ENCODE results near the gene TSSK2. TPM values are rescaled to one million over a fixed set of nuclear protein-coding genes. Genes with fewer than 3 reads are reported as not detected.

The TSSK2 gene
- total and polyA plus RNA-seq, 2 of the 8 experiments (the other 6 are each of a cell fraction or from before 2014, with no cell fraction given) = not detected

- Histone ChIP-seq H2AFZ (ENCODE audit: low read length) (no peak overlapping the region), H3K79me1 (ENCODE audit: low read depth, low read length) (no peaks in the 10 kb centered on the region), H3K23me2 (ENCODE audit: low read depth, low read length) (no peaks in the 10 kb centered on the region), H3K36me3 (ENCODE audit: control insufficient read depth in 2 of 4, insufficient read depth in 4 of 4, low read length in 3 of 4) (peaks cover 2 to 19% (median 5%) of the 10 kb centered on the region in 4 experiments; a peak in 5 of 8 replicates), H3K4me3 (ENCODE audit: extremely low read depth in 1 of 4, insufficient read depth in 2 of 4, low read depth in 3 of 4, low read length in 4 of 4) (no peak overlapping the region), H3K27ac (ENCODE audit: low read depth, low read length) (no peak overlapping the region), H3K9me3 (ENCODE audit: insufficient read depth in 2 of 2, low read depth in 1 of 2, low read length in 1 of 2) (no peaks in the 10 kb centered on the region), H3K18ac (ENCODE audit: extremely low read depth, low read length) (no peak overlapping the region), H4K91ac (replicated peaks; ENCODE audit: insufficient read length, low read length) (no peak overlapping the region), H2BK12ac (ENCODE audit: low read depth, low read length) (no peak overlapping the region), H3K56ac (replicated peaks; ENCODE audit: insufficient read length, low read depth, low read length) (no peak overlapping the region), H3K23ac (ENCODE audit: insufficient read length) (no peak overlapping the region), H3K27me3 (replicated peaks in 1 of 4; ENCODE audit: control insufficient read depth in 3 of 4, extremely low read depth in 1 of 4, insufficient read depth in 3 of 4, low read length in 3 of 4) (0 out of 7 replicates have a peak, but pooled peaks cover 0 to 2% (median under 1%) of the 10 kb centered on the region in 4 experiments), H3K4me2 (ENCODE audit: insufficient read depth in 1 of 2, low read depth in 2 of 2, low read length in 2 of 2) (no peak overlapping the region), H4K20me1 (replicated peaks in 1 of 2; ENCODE audit: control insufficient read depth in 1 of 2, insufficient read depth in 2 of 2, low read length in 2 of 2) (peaks cover 3 to 4% of the 10 kb centered on the region in 2 experiments), H2BK20ac (ENCODE audit: low read length) (no peak overlapping the region), H3K4me1 (replicated peaks in 1 of 4; ENCODE audit: control insufficient read depth in 3 of 4, insufficient read depth in 4 of 4, low read length in 3 of 4) (no peaks in the 10 kb centered on the region), H3K79me2 (ENCODE audit: control insufficient read depth in 1 of 2, insufficient read depth in 2 of 2, low read length in 2 of 2) (no peaks in the 10 kb centered on the region), H4K5ac (ENCODE audit: insufficient read length, low read depth, low read length) (no peak overlapping the region), H2BK120ac (replicated peaks; ENCODE audit: low read depth, low read length) (no peak overlapping the region), H3K9ac (replicated peaks in 1 of 4; ENCODE audit: extremely low read depth in 1 of 4, low read depth in 3 of 4, low read length in 3 of 4) (no peak overlapping the region; a peak in 1 of 7 replicates), H4K8ac (ENCODE audit: extremely low read depth, insufficient read depth, low read length) (peak overlapping the region; percentile 29; the same call in 1 of the 2 replicates), H2BK15ac (ENCODE audit: low read length) (no peak overlapping the region), H2AK5ac (ENCODE audit: low read depth, low read length) (no peak overlapping the region), H2BK5ac (ENCODE audit: low read depth, low read length) (peak overlapping the region; percentile 2; the same call in 1 of the 2 replicates), H3K4ac (replicated peaks; ENCODE audit: insufficient read length, low read depth, low read length) (no peak overlapping the region), H3K14ac (ENCODE audit: insufficient read length) (no peak overlapping the region)
- DNase-seq (ENCODE audit: low read depth in 1 of 2, low spot score in 2 of 2) (no peak), FAIRE-seq (no peak)
- TF ChIP-seq GTF2F1 (IDR thresholded peaks at IDR 0.05; ENCODE audit: borderline replicate concordance, low read depth, low read length) (no peak), RFX5 (IDR thresholded peaks at IDR 0.05; ENCODE audit: borderline replicate concordance, low read depth, low read length) (no peak), TCF12 (IDR thresholded peaks at IDR 0.05; ENCODE audit: low read depth, low read length) (no peak), NRF1 (IDR thresholded peaks at IDR 0.05; ENCODE audit: low read depth, low read length) (no peak), TEAD4 (IDR thresholded peaks at IDR 0.05; ENCODE audit: low read depth, low read length) (no peak), MAFK (IDR thresholded peaks at IDR 0.05; ENCODE audit: low read depth, low read length) (no peak), CEBPB (IDR thresholded peaks at IDR 0.05; ENCODE audit: low read depth, low read length) (no peak), JUND (IDR thresholded peaks at IDR 0.05; ENCODE audit: low read length) (no peak), EZH2 (IDR thresholded peaks at IDR 0.05; ENCODE audit: low read depth, low read length, severe bottlenecking) (no peak)
- TF ChIP-seq, protein P1, sequence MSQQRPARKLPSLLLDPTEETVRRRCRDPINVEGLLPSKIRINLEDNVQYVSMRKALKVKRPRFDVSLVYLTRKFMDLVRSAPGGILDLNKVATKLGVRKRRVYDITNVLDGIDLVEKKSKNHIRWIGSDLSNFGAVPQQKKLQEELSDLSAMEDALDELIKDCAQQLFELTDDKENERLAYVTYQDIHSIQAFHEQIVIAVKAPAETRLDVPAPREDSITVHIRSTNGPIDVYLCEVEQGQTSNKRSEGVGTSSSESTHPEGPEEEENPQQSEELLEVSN (IDR thresholded peaks at IDR 0.05) = no peak
- ChIA-PET CTCF (ENCODE audit: partially characterized antibody) (interaction anchor here (1.5 to 2.1 kb wide), 3 partner anchors 10 to 16 kb away, joined by 3 to 7 read pairs (median 4); partner anchors contain the start of gene DGCR2), POLR2A (ENCODE audit: partially characterized antibody) (interaction anchor here (3.6 to 5.3 kb wide), 2 partner anchors 9 to 12 kb away, joined by 15 to 24 read pairs; partner anchors contain the start of genes DGCR2 and ESS2)
- WGBS, 2 experiments (ENCODE audit: extremely low coverage in 1 of 2, insufficient coverage in 1 of 2, insufficient read length in 1 of 2, insufficient replicate concordance in 2 of 2, low coverage in 1 of 2, low lambda C conversion rate in 2 of 2, missing lambda C conversion rate in 1 of 2) = 94% methylated on average over 19 of the region's 19 CpGs; no CpG with 5 or more reads in 1 of the 2 experiments
These were observed 542 bp downstream of the TSSK2 start for GRCh38 chr22:19131685-19132015.

All from H1 (cell line).